GM19455 (cell line): ENCODE data around the gene GATAD2B.

Source experiments
- ATAC-seq: cut with Tn5 transposase; IDR thresholded peaks from one replicate; pipeline ENCODE4 v1.9.1; 2021; ENCODE audit not compliant: unreplicated experiment

GATAD2B gene

DNA sequence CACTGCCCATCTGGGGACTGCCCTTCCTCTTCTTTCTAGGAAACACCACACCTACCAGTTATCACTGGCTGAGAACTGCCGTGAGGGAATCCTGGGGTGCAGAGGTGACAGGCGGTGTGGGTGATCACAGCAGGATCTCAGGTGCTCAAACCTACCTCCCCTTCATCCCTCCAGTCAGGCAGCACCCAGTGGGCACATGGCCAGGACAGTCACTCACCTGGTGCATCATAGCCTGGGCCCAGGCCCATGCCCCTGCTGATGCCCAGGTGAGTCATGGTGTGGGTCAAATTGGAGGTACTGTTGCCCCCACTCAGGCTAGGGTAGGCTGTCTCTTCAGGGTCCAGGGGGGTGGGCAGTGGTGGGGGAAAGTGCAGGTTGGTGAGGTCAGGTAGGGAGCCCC is 29.0 kb upstream of the GATAD2B start:
- no peak for ATAC-seq

DNA sequence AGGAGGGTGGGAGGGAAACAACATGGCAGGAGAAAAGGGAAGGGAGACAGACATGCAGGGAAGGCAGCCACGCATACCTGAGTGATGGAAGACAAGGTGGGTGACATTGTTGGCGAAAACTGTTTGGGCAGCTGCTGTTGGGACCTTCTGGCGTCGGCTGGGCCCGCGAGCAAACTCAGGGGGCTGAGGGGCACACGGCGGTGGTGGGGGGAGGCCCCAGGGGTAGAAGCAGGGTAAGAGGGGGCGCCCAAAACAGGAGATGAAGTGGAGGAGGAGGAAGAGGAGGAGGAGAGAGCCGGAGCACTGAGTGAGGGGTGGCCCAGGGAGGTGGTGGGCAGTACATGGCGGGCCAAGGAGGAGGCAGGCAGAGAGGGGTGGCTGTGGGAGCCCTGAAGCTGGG is 28.4 kb upstream of the GATAD2B start:
- no peak for ATAC-seq

DNA sequence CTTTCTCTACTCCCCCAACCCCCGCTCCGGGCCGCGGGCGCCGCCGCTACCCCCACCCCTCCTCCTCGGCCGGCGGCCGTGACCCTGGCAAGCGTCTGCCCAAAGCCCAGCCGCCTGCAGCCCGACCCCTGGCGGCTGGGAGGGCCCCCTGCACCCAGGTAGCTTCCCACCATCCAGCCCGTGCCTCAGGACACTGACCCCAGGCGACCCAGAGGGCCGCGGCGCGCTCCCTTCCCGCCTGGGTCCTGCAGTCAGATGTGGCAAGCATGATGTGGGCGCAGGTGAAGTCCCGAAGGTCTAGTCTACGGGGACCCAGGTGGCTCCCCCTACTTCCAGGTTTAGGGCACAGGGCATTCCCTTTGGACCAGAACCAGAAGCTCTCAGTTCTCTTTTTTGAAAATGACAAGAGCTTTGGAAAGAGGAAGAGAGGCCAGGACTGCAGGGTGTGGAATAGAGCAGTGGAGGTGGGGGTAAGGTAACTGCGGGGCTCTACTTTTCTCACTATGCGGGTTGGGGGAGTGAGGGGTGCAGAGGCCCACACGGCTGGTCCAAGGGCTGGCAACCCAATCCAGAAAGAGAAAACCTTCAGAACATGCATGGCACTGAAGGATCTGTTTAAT is 24.0 kb upstream of the GATAD2B start, which contains the start of gene DENND4B:
TSS of gene DENND4B (minus strand) at position 97 of the 620 bp plus-strand sequence. CDS start 2,344 bp downstream, outside the sequence.
- peak; percentile 64 for ATAC-seq

DNA sequence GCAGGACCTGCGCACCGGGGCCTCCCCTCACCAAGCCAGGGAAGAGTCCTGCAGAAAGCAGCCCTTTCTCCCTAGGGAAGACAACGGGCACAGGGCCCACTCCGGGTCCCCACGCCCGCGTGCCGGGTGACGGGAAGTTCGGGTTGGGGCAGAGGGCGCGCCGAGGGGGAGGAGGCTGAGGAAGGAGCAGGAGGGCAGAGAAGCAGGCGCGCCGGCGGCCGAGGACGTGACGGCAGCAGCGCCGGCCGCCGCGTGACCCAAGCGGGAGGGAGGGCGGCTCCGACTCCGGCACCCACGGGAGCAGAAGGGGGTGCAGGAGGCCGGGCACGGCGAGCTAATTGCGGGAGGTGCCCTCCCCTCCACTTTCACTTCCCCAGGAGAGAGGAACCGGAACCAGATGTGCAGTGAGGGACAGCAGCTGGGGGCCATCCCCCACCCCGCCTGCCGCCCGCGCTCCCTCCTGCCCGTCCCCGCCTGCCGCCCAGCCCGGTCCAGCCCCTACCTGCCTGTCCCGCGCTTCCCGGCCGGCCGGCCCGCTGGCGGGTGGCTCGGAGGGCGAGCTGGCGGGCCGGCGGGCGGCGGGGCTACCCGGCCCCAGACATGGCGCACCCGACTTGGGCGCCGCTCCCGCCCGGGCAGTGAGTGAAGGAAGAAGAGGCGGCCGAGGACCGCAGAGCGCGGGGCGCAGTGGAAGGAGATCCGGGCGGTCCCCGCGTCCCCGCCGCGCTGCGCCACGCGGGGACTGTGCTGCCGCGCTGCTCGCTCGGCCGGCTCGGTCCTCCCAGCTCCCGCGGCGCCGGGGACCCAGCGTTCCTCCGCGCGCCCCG is 23.2 kb upstream of the GATAD2B start:
- ATAC-seq, result peak; percentile 67

DNA sequence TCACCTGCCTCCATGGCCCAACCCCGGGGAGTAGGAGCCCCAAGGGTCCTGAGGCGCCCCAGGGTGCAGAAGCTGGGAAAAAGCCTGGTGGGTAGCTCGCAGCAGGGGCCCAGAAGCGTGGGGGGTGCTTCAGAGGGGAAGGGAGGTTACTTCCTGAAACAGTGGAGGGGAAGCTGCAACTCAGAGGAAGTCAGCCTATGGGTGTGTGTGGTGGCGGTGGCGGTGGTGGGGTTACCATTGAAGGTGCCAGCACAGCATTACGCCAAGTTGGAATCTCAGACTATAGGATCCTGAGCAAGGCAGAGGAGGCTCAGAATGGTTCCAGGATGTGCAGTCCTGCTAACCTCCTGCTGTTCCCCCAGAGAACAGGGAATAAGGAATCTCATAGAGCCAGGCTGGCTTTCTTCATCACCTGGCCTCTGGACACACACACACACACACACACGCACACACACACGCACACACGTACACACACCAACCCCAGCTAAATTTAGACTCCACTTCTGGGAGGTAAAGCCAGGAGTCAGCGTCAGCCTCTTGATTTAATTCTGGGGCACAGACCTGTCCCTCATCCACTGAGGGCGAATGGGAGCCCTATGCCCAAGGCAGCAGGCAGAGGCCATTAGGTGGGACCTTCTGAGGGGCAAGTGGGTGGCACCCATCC is 22.5 kb upstream of the GATAD2B start:
- ATAC-seq, result no peak

DNA sequence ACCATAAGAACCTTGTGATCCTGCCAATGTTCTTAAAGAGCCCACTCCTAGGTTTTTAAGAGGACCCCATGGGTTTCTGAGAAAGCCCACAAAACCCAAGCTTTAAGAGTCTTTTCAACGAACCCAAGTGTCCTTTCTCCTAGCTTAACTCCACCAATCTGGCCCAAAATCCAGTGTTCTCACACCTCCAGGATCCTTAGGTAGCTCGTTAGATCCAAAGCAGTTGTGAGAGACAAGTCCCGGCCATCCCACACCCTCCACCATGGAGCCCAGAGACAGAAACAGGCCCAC is 22.0 kb upstream of the GATAD2B start:
- ATAC-seq, result no peak

DNA sequence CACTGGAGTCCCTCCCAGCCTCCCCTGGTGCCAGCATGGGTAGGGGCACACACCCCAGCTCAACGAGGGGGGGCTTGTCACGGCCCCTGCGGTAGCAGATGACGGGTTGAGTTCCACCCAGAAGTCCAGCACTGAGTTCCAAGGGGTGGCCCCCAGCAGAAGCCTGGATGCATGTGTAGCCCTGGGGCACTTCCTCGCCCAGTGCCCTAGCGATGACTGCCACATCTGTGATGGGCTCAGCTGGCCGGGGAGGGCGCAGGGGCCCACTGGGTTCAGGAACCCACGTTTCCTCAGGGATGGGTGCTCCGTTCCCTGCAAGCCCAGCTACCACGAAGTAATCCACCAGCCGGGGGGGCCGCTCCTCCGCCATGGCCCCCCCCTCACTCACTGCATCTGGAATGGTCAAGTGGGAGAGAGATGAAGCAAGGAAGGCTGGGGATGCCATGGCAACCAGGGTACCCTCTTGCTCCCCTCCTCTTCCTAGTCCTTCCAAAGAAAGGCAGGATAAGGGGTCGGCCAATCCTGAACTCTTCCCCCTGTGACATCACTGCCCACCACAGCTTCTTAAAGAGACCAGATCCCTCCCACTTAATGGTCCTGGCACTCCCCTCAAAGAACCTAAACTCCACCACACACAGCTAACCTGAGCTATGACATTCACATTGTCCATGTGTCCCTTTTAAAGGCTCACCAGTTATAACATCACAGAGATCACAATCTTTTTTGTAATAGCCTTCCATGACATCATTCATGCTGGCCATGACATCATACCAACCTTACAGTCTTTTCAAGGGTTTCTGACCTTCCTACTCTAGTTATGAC is 21.4 kb upstream of the GATAD2B start:
- ATAC-seq, result no peak

DNA sequence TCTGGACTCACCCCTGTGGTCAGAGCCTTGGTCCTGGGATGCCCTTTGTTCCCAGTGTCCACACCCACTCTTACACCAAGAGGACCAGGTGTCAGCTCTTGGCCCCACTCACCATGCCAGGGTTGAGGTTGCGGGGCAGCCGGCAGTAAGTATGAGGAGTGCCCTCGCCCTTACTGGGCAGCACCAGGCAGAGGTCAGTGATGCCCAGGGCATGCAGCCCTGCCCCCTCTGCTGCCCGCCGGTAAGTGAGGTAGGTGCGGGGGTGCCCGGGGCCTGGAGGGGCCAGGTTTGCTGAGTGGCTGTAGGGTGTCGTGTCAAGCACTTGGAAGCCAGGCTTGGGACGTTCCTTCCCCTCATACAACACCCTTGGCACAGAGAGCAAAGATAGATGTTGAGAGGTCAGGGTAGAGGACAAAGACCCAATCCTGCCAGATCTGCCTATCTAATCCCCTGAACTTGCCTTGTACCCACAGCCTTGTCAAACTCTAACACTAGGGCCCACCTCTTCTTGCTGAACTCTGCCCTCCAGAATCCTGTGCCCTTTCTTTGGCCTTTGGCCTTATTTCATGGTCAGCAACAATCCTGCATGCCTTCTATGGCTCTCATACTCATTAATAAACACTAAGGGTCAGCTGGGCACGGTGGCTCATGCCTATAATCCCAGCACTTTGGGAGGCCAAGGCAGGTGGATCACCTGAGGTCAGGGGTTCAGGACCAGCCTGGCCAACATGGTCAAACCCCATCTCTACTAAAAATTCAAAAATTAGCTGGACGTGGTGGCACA is 20.2 kb upstream of the GATAD2B start:
- no peak for ATAC-seq

DNA sequence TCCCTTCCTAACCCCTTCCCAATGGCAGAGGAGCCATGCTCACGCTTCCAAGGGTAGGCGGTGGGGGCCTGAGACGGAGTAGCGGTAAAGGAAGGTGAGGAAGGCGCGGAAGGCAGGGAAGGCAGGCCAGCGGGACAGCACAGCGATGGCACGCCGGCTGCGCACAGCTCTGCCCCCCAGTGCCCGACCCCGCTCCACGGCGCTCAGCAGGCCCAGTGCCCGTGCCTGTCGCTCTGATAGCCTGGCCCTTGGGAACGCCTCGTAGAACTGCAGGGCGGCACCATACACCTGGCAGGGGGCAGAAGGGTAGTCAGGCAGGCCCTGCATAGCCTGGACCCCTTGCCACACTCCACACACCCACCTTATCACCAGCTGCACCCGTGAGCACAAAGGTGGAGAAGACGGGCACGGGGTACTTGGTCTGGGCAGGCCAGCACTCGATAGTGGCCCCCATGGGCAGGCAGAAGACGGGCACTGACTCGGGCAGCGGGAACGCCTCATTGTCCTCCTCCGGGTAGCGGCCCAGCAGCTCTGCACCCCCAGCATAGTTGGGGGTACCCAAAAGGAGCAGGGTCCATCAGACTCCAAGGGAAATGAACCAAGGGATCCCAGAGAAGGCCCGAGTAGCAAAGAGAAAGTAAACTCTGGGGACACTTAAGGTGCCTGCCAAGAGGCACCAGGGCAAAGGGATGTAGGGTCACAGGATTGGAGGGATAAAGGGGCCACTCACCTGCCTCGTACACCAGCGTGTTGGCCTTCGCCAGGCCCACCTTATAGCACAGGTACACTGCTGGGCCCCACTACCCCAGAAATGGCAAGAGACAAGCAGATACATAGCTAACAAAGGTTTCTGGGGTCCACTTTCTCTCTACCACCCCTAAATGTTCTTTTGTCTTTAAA is 19.3 kb upstream of the GATAD2B start:
- ATAC-seq, result no peak

DNA sequence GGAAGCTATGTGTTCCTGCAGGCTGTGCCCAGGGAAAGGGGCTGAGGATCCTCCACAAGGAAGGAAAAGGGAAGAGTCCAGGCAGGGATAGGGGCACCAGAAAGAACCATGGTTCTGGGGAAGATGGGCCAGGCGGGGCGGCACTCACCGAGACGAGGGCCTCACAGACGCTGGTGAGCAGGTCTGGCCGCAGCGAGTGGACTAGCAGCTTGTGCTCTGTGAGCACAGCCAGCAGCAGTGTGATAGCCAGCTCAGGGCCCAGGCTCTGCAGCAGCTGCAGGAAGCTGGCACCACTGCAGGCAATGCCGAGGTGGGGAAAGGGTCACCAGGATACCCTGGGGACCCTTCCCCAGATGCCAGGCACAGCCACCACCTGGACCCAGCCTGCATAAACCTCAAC is 18.0 kb upstream of the GATAD2B start:
- no peak for ATAC-seq

DNA sequence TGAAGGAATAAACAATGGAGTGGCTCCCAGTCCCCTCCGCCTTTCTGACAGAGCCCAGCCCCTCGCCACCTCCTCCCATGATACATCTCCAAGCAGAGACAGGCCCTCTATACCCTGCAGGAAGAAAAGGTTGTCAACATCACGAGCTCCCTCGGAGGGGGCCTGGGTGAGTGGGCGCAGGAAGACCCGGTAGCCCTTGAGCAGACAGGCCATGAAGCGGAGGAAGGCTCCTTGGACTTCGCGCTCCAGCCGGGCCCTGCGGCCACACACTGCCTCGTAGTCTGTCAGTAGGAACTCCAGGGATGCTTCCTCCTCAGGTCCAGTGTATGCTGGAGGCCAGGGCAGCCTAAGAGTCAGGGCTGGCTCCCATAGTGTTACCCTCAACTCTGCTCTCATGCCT is 16.7 kb upstream of the GATAD2B start:
- no peak for ATAC-seq

DNA sequence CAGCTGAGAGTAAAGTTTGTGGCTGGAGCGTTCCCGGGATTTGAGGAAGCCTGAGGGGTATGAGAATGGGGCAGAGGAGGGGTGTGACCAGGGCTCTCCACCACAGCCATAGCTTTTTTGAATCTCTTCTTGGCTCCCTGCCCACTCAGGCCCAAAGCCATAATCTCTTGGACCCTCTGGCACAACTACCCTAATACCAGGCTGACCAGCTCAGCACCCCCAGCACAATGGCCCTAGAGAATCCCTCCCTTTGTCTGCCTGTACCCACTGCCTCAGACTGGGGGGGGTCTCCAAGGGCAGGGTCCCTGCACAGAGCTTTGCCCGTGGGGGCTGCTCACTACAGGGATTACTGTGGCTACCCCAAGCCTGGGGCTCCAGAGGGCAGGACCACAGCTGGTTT is 16.2 kb upstream of the GATAD2B start:
- ATAC-seq, result no peak

DNA sequence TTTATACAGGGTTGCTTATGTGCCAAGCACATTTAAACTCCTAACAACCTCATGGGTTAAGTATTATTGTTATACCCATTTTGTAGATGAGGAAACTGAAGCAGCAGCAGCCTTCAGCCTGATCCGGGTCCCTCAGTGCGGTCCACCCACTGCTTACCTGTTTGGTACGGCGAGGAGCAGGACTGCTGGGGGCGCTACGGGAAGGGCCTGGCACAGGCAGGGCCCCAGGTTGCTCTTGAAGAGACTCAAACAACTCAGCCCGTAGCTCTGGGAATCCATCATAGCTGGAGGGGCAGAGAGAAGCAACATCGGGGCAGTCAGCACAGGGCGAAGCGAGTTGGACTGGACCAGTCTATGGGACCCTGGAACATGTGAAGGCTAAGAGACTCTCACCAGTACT is 14.6 kb upstream of the GATAD2B start:
- no peak for ATAC-seq

DNA sequence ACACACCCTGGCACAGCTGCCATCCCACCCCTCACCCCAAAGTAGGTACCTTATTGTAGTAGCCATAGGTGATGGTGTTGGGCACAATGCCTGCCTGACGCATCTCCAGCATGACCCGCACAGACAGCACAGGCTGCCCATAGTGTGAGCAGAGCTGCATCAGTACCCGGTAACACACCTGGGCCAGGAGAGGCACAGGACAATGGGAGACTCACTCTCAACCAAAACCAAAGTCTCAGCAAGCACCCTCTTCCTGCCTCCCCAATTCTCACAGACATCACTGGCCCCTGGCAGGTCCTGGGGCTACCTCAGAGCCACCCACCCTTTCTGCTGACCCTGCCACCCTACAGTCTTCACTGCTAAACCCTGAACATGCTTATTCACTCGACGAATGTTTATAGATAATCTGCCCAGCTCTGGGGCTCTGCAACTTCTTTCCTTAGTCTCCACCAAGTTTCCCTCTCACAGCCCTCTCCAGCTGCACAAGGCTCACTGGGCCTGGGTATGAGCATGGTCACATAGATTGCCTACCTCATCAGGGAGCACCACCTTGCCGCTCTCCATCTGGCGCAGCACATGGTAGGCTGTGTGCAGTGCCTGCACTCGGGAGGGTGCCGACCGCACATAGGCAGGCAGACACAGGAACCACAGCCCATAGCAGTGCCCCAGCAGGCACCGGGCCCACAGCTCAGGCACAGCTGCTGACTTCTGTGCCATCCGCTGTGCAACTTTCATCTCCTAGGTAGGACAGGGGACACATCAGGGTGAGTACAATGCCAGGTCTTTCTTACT is 13.4 kb upstream of the GATAD2B start:
- no peak for ATAC-seq

DNA sequence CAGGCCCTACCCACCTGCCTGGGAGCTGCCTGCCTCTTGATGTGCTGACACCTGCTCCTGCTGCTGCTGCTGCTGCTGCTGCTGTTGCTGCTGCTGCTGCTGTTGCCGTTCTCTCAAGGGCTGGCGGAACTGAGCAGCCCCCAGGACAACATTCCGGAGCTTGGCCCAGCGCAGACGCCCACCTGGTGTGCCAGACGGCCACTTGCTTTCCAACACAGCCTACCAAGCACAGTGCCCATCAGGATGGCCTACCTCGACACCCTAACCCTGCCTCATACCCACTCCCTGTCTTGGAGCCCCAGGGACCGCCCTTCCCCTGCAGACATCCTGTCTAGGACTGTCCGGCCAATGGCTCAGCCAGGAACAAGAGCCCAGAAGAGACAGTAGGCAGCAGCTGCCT is 12.0 kb upstream of the GATAD2B start:
- no peak for ATAC-seq

DNA sequence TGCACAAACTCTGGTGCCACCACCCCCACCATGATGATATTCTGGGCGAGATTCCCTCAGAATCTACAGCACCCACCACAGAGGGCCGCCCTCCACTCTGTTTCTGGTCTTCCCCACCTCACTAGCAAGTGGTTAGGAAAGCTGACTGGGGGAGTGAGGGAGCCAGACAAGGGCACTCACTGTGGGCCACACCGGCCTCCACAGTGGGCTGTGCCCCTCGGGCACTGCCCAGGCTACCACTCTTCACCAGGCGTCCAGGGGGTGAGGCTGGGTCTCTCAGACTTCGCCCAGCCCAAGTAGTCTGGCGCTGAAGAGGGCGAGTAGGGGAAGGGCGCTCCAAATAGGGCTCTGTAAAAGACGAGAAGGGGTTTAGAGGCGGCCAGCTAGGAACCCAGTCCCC is 11.2 kb upstream of the GATAD2B start:
- ATAC-seq, result no peak

DNA sequence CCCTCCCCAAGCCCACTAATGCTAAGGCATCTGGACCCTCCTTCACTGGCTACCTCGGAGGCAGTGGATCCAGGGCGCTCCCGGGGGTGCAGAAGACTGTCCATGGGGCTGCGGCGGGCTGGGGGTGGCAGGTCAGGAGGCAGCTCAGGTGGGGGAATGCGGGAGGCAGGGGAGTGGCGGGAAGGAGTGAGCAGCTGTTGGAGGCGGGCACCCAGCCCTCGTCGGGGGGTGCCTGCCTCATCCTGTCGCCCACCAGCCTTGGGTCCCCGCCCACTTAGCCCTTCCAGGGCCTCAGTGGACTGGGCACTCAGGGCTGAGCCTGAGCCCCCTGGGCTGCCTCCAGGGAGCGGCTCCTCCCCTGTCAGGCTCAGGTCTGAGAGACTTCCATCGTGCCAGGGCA is 10.7 kb upstream of the GATAD2B start:
- no peak for ATAC-seq

DNA sequence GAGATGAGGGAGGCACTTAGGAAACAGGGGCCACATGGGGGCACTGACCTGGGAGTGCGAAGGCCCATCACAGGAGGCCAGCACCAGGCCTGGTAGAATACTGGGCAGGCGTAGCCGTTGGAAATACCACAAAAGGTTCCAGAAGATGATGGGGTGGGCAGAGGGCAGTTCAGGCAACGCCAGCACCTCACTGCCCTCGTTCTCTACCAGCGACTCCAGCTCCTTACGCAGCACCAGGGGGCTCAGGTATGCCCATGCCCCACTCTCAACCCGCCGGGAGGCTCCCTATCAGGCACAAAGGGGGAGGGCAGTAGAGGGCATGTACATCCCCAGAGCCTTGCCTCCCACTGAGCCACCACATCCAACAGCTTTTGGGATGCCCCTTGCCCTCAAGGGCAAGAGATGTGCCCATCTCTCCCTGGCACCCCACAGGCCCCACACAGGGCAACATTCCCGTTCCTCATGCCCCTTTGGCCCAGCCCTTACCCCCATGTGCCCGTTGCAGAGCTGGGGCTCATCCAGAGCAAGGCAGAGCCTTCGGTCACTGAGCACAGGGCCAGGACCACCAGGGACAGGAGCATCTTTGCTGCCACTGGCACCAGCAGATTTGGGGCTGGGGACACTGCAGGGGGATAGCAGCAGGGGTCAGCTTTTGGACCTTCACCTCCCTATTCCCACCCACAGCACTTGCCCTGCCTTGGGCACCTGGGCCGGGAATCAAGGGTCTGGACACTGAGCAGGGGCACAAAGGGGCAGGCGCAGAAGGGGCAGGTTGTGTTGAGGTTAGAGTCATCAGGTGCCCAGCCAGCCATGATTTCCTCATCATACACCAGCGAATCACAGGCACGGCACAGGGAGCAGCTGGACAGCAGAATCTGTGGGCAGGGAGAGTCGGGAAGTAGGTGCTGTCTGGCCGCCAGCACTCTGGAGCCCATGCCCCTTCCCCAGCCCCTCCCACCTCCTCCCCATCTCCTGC is 9.7 kb upstream of the GATAD2B start:
- no peak for ATAC-seq
